Islet of Langerhans (tissue), 1 donor: Measurements from ENCODE around the gene USP24.
"Not testable (repeated sequence)": the region's sequence is repeated elsewhere in the genome, so short reads cannot be mapped to it uniquely, and the experiment has no call there.

Experiments used
- FAIRE-seq: peaks from one replicate; lab custom pipeline; 2011; peaks lifted over from hg19 to GRCh38; lab: Jason Lieb, UNC

The USP24 gene

DNA sequence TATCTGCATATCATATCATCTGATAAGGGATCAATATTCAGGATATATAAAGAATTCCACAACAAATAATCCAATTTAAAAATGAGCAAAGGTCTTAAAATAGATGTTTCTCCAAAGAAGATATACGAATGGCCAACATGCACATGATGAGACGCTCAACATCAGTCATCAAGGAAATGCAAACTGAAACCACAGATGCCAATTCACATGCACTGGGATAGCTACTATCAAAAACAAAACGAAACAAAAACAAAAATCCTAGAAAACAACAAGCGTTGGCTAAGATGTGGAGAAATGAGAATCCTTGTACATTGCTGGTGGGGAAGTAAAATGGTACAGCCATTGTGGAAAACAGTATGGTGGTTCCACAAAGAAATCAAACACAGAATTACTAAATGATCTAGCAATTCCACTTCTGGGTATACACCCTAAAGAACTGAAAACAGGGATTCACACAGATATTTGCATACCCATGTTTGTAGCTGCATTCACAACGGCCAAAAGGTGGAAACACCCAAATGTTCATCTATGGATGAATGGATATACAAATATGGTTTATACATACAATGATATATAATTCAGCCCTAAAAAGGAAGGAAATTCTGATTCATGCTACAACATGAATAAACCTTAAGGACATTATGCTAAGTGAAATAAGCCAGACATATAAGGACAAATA lies 96.4 kb downstream of the USP24 start:
- FAIRE-seq = peak; percentile 27

DNA sequence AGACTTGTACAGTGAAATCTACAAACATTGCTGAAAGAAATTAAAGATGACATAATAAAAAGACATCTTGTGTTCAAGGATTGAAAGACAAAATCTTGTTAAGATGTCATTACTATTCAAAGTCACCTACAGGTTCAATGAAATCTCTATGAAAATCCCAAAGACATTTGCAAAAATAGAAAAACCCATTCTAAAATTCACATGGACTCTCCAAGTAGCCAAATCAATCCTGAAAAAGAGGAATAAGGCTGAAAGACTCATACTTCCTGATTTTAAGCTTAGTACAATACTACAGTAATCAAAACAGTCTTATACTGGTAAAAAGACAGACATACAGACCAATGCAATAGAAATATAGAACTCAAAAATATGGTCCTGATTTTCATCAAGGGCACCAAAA lies 97.2 kb downstream of the USP24 start:
- no peak for FAIRE-seq

DNA sequence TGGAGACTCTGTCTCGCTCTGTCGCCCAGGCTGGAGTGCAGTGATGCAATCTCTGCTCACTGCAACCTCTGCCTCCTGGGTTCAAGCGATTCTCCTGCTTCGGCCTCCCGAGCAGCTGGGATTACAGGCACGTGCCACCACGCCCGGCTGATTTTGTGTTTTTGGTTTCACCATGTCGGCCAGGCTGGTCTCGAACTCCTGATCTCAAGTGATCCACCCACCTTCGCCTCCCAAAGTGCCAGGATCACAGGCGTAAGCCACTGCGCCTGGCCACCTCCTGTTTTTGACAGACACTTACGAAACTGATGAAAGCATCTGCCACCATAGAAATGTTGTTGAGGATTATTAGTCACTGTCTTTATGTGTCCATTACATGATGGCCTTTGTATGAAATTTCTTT lies 106.2 kb downstream of the USP24 start:
- not testable (repeated sequence) for FAIRE-seq

DNA sequence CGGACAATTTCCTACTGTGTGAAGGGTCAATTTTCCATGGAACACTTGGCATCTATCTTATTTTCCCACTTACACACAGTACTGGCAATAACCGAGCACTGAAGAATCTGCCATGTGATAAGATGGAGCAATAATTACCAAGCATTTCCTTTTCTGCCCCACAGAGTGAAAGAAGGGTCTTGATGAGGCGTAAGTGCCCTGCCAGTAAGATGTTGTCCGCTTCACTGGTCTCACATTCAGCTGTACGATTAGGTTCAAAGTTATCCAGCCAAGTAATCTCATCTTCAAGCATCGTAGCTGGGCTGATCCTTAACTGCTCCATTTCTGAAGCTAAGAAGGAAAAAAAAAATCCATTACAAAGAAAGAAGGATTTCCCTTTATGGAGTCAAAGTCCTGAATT lies 108.1 kb downstream of the USP24 start:
- FAIRE-seq = no peak

DNA sequence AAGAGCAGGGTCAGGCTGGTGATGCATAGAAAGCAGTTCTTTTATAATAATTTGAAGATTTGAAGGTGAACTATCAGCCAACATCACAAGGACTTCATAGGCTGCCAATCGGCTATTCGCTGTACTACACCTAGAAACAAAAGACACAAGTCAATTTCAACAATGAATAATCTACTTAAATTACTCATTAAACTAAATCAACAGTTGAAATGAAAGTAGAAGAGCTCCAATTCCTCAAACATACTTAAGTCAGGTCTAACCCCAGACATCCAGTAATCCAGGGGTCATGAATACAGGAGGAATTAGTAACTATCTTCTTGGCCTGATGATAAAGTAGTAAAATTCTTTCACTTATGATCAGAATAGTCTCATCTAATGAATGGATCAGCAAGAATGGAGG lies 111.3 kb downstream of the USP24 start:
- FAIRE-seq = no peak

DNA sequence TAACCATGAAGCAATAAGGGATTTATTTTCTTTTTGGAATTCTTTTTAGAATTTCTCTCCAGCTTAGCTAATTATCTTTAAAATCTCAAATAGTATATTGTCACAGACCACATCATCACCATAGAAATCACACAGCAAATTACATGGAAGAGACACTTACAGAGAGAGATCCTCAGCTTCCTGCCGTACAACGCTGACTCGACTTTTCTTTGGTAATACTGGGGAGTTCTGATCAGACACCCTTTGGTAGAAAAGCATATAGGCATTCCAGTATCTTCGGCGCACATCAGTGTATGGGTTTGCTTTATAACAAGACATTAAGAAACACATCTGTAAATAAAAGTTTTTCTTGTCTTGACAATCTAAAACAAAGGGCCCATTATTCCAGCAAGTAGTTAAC lies 120.1 kb downstream of the USP24 start:
- FAIRE-seq = no peak

DNA sequence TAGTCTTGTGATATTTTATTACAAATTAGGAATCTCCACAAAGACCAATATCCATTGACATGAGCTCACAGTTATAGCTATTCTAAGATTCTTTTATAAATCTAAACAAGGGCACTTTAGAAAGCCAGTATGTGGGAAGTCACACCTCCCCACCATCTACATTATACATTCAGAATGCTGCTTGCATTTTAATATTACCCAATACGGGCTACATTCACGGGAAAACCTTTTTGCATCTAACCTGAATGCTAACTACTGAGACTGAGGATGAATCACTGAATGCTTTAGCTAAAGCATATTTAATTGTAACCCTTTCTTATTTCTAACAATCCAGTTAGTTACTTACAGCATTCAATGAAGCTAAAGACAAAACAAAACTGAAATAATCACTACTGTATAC lies 122.7 kb downstream of the USP24 start:
- no peak for FAIRE-seq

DNA sequence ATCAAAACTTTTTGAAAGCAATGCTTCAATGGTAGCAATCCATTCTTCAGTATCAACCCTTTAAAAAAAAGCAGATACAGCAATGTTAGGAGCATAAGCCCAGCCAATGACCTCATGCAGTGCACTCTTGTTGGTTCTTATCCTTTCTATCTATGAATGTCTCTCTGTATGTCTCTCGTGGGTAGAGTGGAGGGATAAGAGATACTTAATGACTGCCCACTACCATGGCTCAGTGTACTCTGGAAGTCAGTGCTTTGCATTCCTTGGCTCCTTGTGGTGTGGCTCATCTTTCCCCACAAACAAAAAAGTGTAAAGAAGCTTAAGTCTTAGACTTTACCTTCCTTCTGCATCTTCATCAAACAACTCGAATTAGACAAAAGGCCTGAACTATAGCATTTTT lies 125.5 kb downstream of the USP24 start:
- FAIRE-seq = no peak

DNA sequence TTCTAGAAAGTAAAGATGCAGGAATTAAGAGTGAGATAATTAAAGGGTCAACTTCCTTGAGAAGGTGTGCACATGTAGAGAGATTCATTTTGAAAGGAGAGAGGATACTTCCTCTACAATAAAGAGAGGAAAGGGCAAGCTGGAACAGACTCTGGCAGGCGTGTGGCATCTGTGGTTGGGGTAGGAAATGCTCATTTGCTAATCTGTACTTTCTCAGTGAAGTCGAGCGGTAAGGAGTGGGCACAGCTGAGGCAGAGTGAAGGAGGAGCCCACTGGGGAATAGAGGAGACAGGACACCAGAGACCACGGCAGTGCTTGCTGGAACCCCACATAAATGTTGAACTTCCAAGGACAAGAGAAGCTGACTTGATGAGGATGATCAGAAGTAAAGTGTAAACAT lies 126.8 kb downstream of the USP24 start:
- no peak for FAIRE-seq

DNA sequence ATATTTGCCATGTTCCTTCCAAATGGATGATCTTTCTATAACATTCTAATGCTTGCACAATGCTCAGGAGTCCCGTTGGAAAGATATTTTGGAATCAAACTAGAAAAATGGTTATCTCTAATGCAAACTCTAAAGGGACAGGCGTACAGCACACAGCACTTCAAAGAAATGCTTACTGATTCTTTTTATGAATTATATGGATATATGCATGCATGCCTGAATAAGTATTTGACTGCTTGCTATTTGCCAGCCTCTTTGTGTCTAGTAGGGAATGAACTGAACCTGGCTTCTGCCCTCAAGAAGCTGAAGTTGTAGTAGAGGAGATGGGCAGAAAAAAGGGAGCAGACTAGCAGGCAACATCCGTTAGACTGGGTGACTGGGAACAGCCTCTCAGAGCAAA lies 127.7 kb downstream of the USP24 start:
- no peak for FAIRE-seq

DNA sequence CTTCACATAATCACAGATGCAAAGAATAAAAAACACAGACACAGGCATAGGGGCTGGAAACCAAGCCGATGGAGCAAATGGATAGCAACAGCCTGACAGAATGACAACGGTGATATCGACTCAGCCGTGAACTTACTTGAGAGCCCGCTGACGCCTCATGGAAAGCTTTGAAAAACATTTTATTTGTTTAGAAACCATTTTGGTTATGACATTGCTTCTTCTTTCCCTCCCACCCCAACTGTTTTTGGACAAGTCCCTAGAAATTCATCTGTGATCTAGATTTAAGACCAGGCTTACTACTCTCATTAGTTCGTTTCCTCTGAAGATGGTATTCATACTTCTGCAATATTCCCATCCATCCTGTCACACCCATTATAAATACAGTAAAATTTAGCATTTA lies 130.9 kb downstream of the USP24 start:
- no peak for FAIRE-seq

DNA sequence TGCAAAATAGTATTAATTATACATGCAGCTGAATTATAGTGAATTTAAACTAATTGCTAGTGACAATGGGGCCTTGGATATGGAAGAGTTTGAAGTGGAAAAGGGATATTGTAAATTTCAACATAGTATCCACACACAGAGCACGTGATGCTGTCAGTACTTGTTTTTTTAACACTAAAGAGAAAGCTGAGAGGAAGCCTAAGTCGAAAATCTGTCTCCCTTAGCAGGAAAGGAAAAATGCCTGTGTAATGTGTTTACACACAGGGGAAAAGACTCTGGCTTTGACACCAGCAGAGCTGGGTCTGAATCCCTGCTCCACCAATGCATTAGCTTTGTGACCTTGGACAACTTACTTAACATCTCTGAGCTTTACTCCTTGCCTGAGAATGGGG lies 133.3 kb downstream of the USP24 start:
- peak; percentile 86 for FAIRE-seq

DNA sequence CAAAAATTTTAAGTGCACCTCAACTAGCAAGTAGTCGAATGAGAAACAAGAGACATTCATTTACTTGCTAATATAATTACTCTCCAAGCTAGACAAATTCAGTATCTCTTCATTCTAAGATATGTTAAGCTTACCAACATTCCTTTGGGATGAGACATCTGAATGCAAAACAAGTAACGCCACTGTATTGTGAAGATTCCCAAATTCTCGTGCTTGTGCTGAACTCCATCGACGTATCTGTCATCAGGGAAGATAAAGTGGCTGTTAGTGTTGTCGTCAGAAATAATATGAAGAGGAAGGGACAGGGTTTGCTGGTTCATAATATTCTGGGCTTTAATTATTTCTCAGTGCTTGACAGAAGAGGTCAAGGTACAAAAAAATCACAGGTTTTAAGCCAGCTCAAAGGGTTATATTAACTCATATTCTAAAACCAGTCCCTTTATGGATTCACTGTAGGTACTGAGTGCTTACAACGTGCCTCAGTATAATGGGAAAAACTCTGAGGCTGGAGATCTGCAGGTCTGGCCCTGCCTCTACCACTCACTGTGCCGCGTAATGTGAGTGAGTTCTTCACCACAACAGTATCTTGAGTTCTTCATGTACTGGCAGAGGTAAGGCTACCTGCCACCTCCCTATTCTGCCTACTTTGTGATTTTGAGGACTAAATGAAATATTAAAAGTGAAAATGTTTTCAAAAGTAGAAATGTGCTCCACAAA lies 133.8 kb downstream of the USP24 start:
- FAIRE-seq = no peak

DNA sequence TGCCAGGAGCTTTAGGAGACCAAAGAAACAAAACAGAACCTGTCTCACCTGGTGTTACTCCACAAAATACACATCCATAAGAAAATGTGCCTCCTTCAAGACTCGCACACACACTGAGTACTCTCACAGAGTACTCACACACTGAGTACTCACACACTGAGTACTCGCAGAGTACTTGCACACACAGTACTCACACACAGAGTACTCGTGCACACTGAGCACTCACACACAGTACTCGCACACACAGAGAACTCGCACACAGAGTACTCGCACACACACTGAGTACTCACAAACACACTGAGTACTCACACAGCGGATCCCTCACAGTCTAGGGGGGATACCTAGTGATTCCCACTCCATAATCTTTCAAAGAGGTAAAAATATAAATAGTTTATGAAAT lies 135.5 kb downstream of the USP24 start:
- no peak for FAIRE-seq

DNA sequence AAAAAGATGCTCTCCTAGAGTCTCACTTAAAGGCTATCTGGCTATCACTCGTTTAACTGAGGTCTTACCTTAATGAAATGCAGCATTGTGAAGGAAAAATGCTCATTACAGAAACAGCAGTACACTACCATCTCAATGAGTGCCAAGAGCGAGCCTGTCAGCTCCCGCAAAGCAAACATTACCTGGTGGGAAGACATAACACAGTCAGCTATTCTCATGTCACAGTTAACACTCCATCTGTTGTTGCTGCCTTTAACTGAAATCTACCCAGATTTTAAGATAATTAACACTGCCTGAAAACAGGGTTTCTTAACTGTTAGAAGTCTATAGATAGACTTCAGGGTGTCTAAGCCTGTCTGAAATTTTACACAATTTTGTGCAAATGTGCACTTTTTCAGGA lies 136.7 kb downstream of the USP24 start:
- peak; percentile 96 for FAIRE-seq

DNA sequence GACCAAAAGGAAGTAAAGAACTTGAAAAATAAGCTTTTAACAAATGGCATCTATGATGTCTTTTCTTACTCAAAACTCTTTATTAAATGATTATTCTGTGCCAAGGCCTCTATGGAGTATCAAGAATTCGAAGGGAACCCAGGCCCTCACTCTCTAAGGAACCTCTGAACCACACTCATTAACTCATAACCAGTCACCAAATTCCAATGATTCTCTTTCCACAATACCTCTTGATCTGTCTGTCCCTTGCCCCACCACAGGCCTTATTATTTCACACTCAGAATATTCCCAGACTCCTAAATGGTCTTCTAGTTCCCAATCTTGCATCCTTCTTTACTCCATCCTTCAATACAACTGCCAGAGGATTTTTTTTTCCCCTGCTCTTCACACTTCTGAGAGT lies 138.8 kb downstream of the USP24 start:
- FAIRE-seq = no peak

DNA sequence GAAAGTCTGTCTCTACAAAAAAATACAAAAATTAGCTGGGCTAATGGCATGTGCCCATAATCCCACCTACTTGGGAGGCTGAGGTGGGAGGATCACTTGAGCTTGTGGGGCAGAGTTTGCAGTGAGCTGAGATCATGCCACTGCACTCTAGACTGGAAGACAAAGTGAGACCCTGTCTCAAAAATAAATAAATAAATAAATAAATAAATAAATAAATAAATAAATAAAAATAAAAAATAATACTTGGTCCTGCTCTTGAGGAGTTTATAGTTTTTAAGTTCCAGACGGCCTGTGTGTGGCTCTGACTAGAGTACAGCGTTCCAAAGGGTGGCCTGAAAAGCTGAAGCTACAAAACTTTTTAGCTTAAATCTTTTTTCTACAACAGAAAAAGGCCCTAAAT lies 140.7 kb downstream of the USP24 start:
- no peak for FAIRE-seq

DNA sequence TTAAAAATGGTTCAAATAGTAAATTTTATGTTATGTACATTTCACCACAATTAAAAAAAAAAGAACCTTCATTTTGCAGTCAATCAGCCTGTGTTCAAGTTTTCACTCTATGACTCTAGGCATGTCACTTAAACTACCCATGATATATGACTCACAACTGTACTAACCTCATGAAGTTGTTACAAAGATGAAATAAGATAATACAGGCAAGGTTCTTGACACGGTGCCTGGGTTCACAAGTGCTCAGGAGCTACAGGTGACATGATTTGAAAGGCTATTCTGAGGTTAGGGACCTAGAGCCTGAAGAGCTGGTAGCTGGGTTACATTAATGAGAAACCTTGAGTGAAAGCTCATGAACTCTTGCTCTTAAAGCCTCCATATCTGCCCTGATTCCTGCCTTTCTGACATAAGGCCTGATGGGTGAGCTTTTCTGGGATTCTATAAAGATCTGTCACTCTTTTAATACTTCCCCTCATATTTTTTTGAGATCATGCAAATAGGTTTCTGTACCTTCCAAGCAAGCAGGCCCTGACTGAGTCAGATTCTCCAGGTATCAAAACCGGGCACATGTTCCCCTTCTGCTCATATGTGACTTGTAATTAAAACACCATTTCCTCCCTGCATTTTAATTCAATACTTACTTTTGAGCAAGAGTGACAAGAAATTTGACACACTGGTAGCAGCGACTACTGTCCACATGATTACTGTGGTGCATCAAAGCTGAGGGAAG lies 141.8 kb downstream of the USP24 start:
- no peak for FAIRE-seq

DNA sequence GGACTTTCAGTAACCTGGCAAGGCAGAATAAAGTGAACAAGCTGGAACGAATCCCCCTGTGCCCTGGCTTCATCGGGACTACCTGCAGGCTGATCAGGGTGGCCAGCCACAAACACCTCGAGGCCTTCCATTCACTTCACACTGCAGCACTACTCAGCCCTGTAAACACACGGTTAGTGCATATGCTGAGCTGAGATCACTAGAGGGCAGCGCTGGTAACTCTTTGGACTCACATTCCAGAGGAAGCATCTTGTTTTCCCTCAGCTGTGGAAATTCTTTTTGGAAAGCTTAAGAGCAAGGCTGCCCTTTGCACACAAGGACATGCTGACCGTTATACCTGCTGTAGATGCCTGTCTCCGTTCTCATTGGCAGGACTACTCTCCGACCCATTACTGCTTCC lies 143.7 kb downstream of the USP24 start:
- FAIRE-seq = no peak

DNA sequence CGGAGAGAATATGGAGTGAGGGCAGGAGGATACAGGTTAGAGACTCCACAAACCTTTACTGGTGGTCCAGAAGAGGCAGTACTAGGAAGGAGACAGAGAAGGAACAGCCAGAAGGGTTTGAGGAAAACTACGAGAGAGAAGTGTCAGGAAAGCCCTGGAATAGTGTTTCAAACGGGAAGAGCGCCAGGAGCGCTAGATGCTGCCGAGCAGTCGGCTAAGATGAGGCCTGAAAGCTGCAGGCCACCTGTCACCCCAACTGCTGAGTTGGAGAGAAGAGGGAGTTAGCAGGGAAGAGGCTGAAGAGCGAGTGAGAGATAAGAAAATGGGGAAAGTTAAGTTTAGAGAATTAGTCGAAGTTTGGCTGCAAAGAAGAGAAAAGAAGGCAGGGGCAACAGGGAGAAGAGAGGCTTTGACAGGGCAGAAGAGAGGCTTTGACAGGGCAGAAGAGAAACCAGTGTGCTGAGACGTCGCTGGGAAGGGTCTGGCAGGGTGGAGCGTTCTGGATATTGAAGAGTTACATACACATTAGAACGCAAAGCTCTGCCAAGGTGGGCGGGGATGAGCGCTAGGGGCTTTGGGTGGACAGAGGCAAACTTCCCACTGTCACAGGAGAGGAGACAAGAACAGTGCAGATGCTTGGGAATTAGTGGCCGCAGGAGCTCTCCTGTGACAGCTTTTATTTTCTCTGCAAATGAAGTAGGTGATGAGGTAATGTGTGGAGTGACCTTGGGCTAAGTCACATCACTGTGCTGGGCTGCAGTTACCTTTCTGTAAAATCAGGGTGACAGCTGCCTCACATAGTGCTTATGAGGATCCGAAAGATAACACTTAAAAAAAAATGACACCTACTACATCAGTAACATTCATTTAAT lies 144.6 kb downstream of the USP24 start:
- no peak for FAIRE-seq

DNA sequence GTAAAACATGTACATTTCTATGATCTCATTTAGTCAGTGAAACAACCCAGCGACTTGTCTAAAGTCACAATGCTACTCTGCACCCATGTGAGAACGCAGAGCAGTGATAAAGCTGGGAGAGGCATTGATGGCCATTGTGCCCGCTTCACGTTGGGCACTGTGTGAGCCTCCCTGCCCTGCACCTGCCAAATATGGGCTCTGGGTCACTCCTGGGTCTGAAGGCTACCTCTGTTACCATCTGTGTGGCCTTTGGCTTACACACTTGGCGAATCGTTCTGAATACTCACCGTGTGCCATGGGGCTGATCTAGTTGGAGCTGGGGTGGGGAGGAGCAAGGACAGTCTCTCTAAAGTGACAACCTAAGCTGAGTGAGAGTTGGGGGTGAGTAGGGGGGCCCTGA lies 145.9 kb downstream of the USP24 start:
- FAIRE-seq = no peak

DNA sequence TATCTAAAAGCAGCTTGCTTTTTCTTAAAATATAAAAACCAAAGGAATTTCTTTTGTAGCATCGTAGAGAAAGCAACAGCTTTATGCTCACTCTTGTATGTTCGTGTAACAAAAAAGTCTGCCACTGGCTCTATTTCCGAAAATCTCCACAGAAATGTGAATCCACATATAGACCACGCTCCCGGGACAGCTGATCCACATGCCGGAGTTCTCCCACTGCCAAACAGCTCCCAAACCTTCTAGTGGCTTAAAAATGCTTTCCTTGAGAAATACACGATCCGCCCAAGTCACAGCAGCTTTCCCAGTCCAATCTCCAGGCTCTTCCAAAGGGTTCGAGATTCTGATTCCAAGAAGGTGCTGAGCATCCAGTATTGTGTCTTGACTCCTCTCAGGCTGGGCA lies 146.5 kb downstream of the USP24 start:
- no peak for FAIRE-seq

DNA sequence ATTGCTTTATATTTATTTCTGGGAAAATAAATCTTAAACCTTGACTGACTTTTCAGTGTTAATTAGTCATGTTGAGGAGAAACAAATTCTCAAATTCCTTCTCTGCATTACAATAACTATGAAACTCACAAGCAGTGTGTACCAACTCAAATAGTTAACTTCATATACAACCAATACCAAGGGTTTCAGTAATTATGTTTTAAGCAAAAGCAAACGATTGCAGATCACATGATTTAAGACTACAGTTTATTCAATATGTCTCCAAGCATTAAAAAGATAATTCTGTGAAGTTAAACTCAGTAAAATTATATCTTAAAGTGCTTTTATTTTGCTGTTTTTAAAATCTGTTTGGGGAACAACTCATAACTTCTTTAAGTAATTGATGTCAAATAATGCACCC lies 147.2 kb downstream of the USP24 start:
- peak; percentile 49 for FAIRE-seq
